Heart left ventricle (tissue), 16 donors: Measurements from ENCODE around the gene CX3CR1. TPM values are rescaled to one million over a fixed set of nuclear protein-coding genes. Genes with fewer than 3 reads are reported as not detected.

Source experiments
- ATAC-seq, 4 donors: fragments of 200-7000 bp; cut with Tn5 transposase; one replicate each; pipeline ENCODE4 v1.9.1; 2020 to 2022; ENCODE audit warnings: moderate library complexity in 4 of 4, mild to moderate bottlenecking in 3 of 4, moderate number of reproducible peaks in 1 of 4
- DNase-seq, 5 donors: peaks; one replicate each; pipeline ENCODE4 v3.0.0-alpha.2; 2020
- H3K27ac ChIP-seq, 12 donors: fragments of 200-600 bp; sonication (generic) in 4 of 12; one replicate each; pipeline versions ENCODE4 v1.5.0 to v1.8.0; 2016 to 2022; ENCODE audit warnings: mild to moderate bottlenecking in 2 of 12
- H3K27me3 ChIP-seq, 9 donors: fragments of 200-600 bp; sonication (generic) in 2 of 9; one replicate each; pipeline versions ENCODE4 v1.5.1 to v1.8.0; 2016 to 2022; ENCODE audit warnings: mild to moderate bottlenecking in 3 of 9
- H3K36me3 ChIP-seq, 9 donors: fragments of 200-600 bp; sonication (generic) in 2 of 9; one replicate each; pipeline versions ENCODE4 v1.5.0 to v1.8.0; 2018 to 2022; ENCODE audit warnings: mild to moderate bottlenecking in 2 of 9
- H3K4me1 ChIP-seq, 12 donors: fragments of 200-600 bp; sonication (generic) in 4 of 12; one replicate each; pipeline versions ENCODE4 v1.5.0 to v1.8.0; 2016 to 2022; ENCODE audit warnings: mild to moderate bottlenecking in 3 of 12
- H3K4me3 ChIP-seq, 12 donors: fragments of 200-600 bp; sonication (generic) in 4 of 12; one replicate each; pipeline versions ENCODE4 v1.5.0 to v1.8.0; 2017 to 2022; ENCODE audit warnings: mild to moderate bottlenecking in 9 of 12, moderate library complexity in 4 of 12
- H3K9me3 ChIP-seq, 12 donors: fragments of 200-600 bp; sonication (generic) in 4 of 12; one replicate each; pipeline versions ENCODE4 v1.5.0 to v1.8.0; 2016 to 2022; ENCODE audit warnings: mild to moderate bottlenecking in 1 of 12
- POLR2A ChIP-seq, 2 donors: fragments of 450-650 bp; IDR thresholded peaks; one replicate each; pipeline ENCODE4 v1.6.1; 2017; ENCODE audit warnings: antibody characterized with exemption in 2 of 2, mild to moderate bottlenecking in 2 of 2, moderate library complexity in 2 of 2
- WGBS, 4 donors: extraction: QIAGEN DNeasy Blood & Tissue Kit in 2 of 4; methylation state at CpG; one replicate each; pipeline versions ENCODE4 v1.1.5 to v1.1.7; 2013 to 2018; 5-methylcytosine and 5-hydroxymethylcytosine counted together
- intact Hi-C, 10 donors: fragments of 100-400 bp; cut with DNase I; formaldehyde crosslinking; loops; one replicate each; pipeline versions ENCODE4 v1.11.1 to v1.14.2; 2022
- polyA plus RNA-seq, 2 donors: library from polyadenylated mRNA; stranded (reverse); fragments of 200-250 nt; gene quantifications; one replicate each; pipeline ENCODE4 v1.2.3, GENCODE V29; 2013
- total RNA-seq, 9 donors: library from RNA; depleted of rRNA in 2 of 9; stranded (reverse); fragments of >200 nt in 2 of 9; fragmentation: NEBNext Ultra II Directional in 3 of 9; extraction: Animal tissue kit (Norgen Biotek cat#: 25700) in 3 of 9; gene quantifications; one replicate each; pipeline versions ENCODE4 v1.1.0 to v1.2.4, GENCODE V29; 2016 to 2023
- TF ChIP-seq, protein P1 (sequence below), 12 donors: fragments of 200-600 bp; sonication (generic) in 4 of 12; IDR thresholded peaks; one replicate each; pipeline versions ENCODE4 v1.5.0 to v1.8.0; 2018 to 2022; ENCODE audit warnings: antibody characterized with exemption in 12 of 12, mild to moderate bottlenecking in 5 of 12
- donor health status: ischemic (EF 13 %, LVEDD 7.1; RV severe dilation, severe dysfunction).
- donor health status: healthy with polysubstance abuse.
- donor health status: DM: no; HTN: yes; CAD: no.
- donor health status: DM: no; HTN: no; CAD: no.
- donor health status: ischemic (EF 25% LVEDD 6.9; RV normal size, moderate dysfunction).
- donor health status: ischemic (EF 25% LVEDD 5.7; RV mildly dilated, moderate dysfunction).
- donor health status: healthy.
- donor health status: DM: yes; HTN: yes; CAD: no.
- donor health status: ischemic (EF 35%, LVEDD 5.7; RV mildly dilated, moderate dysfunction).
- donor health status: nonischemic (EF 11% LVEDD 7.7; RV severe dilation, severe dysfunction).
- donor health status: DM: yes; HTN: yes; CAD: no.
- donor health status: PGD.
- donor health status: ischemic (EF 29% LVEDD 5.4; RV normal size, mild dysfunction).
- donor health status: nonischemic (EF 23%, LVEDD 6.1; RV moderate dilation, normal function).

CX3CR1 gene
- total and polyA plus RNA-seq, 11 donors = 0.14 to 11.4 (median 1.1) TPM

DNA sequence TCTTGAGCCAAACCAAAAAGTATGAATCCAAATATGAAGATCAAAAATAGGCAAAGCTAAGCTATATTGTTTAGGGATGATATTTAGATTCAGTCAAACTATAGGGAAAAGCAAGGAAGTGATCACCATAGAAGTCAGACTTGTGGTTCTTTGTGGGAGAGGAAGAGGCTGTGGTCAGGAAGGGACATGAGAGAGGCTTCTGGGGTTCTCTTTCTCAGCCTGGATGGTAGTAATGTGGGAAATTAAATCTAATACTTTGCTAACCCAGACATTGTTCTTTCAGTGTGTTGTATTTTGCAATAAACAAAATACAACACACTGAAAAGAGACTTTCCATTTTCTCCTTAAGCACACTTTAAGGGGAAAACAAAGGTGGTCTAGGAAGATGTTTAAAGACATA lies 3.1 kb downstream of the CX3CR1 start:
- no peak for DNase-seq
- TF ChIP-seq, protein P1, sequence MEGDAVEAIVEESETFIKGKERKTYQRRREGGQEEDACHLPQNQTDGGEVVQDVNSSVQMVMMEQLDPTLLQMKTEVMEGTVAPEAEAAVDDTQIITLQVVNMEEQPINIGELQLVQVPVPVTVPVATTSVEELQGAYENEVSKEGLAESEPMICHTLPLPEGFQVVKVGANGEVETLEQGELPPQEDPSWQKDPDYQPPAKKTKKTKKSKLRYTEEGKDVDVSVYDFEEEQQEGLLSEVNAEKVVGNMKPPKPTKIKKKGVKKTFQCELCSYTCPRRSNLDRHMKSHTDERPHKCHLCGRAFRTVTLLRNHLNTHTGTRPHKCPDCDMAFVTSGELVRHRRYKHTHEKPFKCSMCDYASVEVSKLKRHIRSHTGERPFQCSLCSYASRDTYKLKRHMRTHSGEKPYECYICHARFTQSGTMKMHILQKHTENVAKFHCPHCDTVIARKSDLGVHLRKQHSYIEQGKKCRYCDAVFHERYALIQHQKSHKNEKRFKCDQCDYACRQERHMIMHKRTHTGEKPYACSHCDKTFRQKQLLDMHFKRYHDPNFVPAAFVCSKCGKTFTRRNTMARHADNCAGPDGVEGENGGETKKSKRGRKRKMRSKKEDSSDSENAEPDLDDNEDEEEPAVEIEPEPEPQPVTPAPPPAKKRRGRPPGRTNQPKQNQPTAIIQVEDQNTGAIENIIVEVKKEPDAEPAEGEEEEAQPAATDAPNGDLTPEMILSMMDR (IDR thresholded peaks at IDR 0.05) = no peak
- TF ChIP-seq POLR2A (IDR thresholded peaks at IDR 0.05) = no peak
- Histone ChIP-seq H3K4me3 (peak overlapping the region in 3 of 12 donors; percentile 12 to 43 (median 28)), H3K9me3 (no peaks in the 10 kb centered on the region), H3K27ac (peak overlapping the region in 1 of 12 donors; percentile 29), H3K27me3 (no peaks in the 10 kb centered on the region), H3K36me3 (no peaks in the 10 kb centered on the region), H3K4me1 (peaks cover 0 to 63% (median 6%) of the 10 kb centered on the region in 12 donors)
- ATAC-seq = no peak
- intact Hi-C loops = loop anchor here in 1 of 10 donors (5.0 kb wide), 1 partner anchor 64 kb away; no protein-coding TSS in a partner anchor

DNA sequence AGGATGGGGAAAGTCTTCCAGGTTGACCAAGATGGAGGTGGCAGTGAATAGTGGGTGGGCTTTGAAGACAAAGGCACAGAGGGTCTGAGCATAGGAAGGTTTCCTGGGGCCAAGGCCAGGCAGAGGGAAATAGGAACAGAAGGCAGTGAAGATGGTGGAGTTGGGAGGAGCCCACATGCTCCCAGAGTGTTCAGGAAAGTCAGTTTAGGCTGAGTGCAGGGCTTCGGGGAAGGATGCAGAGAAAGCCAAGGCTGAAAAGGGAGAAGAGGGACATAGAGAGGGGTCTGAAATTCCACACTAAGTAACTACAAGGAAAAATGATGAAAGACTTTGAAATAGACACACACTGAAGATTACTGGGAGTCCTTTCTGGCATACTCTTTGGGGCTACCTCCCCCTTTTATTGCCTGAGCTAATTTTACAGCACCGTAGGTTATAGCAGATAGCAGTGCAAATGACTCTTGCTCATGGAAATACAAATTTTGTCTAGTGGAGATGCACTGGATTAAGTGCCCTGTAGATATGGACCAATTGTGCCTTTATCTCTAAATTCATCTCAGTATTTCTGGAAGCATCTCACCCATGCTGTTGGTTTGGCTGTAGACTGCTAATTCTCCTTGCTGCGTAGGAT lies 3.8 kb downstream of the CX3CR1 start:
- intact Hi-C loops = loop anchor here in 1 of 10 donors (5.0 kb wide), 1 partner anchor 64 kb away; no protein-coding TSS in a partner anchor
- Histone ChIP-seq H3K27ac (no peak overlapping the region), H3K4me1 (peaks cover 0 to 61% (median 6%) of the 10 kb centered on the region in 12 donors), H3K4me3 (no peak overlapping the region), H3K9me3 (no peaks in the 10 kb centered on the region), H3K36me3 (no peaks in the 10 kb centered on the region), H3K27me3 (no peaks in the 10 kb centered on the region)
- DNase-seq (no peak), ATAC-seq (no peak)
- 83 to 95% (median 92%) methylated on average over 3 of the region's 3 CpGs for WGBS, 4 donors
- TF ChIP-seq, protein P1 (IDR thresholded peaks at IDR 0.05) = no peak
- TF ChIP-seq POLR2A (IDR thresholded peaks at IDR 0.05) = no peak

DNA sequence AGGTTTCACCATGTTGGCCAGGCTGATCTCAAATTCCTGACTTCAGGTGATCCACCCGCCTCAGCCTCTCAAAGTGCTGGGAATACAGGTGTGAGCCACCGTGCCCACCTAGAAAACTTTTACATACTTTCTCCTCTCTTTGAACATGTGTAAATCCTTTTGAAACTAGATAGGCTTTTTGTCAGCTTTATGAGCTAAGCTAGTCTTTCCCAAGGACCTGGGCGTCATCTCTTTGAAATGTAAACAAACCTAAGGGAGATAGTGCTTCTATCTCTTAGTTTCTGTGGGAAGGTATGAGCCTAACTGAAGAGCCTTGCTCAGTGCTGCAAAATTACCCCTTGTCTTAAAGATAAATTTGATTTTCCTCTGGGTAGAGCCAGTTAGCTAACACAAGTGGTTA lies 4.8 kb downstream of the CX3CR1 start:
- TF ChIP-seq, protein P1 (IDR thresholded peaks at IDR 0.05) = no peak
- TF ChIP-seq POLR2A (IDR thresholded peaks at IDR 0.05) = no peak
- no peak overlapping the region for H3K4me3 ChIP-seq
- no peaks in the 10 kb centered on the region for H3K9me3 ChIP-seq
- H3K27ac ChIP-seq = no peak overlapping the region
- ATAC-seq (no peak), DNase-seq (no peak)
- 79 to 90% (median 85%) methylated on average over 3 of the region's 3 CpGs for whole genome bisulfite sequencing, 4 donors
- H3K27me3 ChIP-seq = no peaks in the 10 kb centered on the region
- no peaks in the 10 kb centered on the region for H3K36me3 ChIP-seq
- intact Hi-C loops = loop anchor here in 1 of 10 donors (5.0 kb wide), 1 partner anchor 63 kb away; no protein-coding TSS in a partner anchor
- H3K4me1 ChIP-seq = peaks cover 0 to 61% (median 3%) of the 10 kb centered on the region in 12 donors

DNA sequence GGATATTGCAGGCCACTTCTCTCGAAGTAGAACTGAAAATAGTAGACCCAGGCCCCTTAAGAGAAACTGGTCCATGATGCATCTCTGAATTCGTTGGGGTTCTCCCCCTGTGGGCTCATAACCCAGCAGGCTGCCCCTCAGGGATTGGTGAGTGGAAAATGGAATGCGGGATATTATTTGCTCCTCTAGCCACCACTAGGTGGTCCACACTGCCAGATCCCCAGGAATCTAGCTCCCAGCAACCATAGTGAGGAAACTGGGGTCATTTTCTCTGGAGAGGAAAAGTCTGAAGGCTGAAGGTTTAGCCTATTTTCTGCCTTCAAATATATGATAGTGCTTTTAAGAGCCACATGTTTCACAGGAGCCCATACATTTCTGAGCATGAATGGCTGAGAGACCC lies 6.7 kb downstream of the CX3CR1 start:
- H3K27ac ChIP-seq = peak overlapping the region in 1 of 12 donors; percentile 77

More for the DNA sequence above, 6.7 kb downstream of the CX3CR1 start:
- Histone ChIP-seq H3K4me3 (no peak overlapping the region), H3K4me1 (peaks cover 0 to 65% (median 0%) of the 10 kb centered on the region in 12 donors), H3K9me3 (no peaks in the 10 kb centered on the region), H3K27me3 (no peaks in the 10 kb centered on the region), H3K36me3 (no peaks in the 10 kb centered on the region)
- ATAC-seq = no peak
- no peak for TF ChIP-seq POLR2A (IDR thresholded peaks at IDR 0.05)
- TF ChIP-seq, protein P1 (IDR thresholded peaks at IDR 0.05) = no peak
- 57 to 70% (median 63%) methylated on average over 3 of the region's 3 CpGs for WGBS, 4 donors
- intact Hi-C loops = no loop called here
- no peak for DNase-seq
